GM03348 (cell line): ENCODE results near the gene SH2D5.
"Not testable (repeated sequence)": the region's sequence is repeated elsewhere in the genome, so short reads cannot be mapped to it uniquely, and the experiment has no call there.

Experiments
- DNase-seq: peaks from one replicate; pipeline ENCODE4 v3.0.0; 2012; ENCODE audit warnings: low spot score

SH2D5 gene

DNA sequence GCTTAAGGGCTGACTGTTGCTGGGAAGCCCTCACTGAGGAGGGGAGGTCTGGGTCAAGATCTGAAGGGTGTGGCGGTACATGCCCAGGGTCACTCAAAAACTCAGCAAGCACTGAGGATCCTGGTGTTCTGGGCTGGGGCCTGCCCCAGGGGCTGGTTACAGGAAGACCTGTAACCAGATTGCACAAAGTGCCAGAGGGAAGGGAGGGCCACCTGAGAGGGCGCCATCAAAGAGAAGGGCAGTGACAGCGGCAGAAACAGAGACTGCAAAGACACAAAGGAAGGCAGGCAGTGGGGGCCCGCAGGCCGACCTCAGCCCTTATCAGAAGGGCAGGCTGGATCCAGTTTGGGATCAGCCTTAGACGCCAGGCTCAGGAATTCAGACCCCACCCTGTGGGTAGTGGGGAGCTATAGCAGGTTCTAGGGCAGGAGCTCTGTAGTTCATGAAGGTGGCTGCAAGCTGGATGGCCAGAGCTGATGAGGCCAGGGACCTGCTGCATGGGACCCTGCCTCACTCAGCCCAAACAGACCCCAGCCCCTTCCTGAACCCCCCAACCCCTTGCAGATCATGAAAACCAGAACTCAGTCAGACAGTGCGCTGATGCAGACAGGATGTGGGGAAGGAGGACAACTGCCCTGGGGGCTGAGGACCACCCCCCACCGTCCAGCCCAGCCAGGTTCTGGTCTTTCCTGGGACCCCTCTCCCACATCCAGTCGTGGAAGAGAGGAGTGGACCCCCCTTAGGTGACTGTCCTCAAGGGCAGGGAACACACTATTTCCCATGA, 3.9 kb downstream of the SH2D5 start:
- no peak for DNase-seq

DNA sequence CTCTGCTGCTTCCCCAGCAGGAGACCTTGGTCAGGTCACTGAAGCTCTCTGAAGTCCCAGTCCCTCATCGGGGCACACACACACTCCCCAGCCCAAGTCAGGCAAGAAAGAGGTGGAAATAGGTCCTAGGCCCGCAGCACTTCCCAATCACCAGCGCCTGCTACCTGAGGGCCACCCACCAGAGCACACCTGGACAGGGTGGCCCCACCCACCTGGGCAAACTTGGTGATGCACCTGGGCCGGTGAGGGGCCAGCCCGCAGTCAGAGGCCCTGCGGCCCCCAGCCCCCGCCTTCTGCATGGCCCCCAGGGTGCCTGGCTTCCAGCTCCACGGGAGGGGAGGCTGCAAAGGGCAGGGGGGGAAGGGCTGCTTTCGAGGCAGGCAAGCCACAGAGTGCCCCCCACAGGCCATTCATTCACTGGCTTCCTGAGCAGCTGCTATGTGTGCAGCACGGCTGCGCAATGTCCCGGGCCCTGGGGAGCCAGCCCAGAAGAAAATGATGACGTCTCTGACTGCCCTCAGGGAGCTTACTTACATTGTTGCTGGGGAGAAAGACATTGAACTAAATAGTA, 4.7 kb downstream of the SH2D5 start:
- DNase-seq: no peak

DNA sequence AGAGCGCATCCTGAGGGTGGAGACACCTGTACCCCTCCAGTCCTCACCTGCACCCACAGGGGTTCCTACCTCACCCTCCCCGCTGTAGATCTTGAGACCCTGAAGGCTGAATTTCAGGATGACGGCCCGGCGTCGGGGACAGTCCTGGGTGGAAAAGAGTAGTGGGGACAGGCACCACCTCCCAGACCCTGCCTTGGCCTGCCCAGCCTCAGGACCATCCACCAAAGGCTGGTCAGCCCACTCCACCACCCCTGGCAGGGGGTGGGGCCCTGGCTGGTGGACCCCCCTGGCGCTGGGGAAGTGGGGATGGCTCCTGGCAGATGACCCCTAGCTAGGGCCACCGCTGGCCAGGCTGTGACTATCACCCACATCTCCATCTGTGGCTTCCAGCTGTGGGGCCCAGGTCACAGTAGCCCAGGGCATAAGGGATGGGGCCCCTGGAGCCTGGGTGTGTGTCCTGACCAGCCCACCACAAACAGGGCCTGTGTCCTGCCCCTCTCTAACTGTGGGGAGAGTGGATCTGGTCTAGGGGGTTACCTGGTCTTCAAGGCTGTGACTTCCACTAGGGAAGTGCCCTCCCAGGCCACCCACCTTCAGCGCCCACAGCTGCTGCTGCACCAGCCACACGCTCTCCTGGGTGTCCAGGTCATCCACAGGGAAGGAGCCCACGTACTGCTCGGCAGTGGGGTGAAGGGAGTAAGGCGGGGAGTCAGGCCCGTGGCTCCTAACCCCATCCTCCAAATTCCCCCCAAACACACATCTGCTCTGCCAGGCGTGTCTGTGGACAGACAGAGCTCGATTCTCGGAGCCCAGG, 5.4 kb downstream of the SH2D5 start:
- no peak for DNase-seq

DNA sequence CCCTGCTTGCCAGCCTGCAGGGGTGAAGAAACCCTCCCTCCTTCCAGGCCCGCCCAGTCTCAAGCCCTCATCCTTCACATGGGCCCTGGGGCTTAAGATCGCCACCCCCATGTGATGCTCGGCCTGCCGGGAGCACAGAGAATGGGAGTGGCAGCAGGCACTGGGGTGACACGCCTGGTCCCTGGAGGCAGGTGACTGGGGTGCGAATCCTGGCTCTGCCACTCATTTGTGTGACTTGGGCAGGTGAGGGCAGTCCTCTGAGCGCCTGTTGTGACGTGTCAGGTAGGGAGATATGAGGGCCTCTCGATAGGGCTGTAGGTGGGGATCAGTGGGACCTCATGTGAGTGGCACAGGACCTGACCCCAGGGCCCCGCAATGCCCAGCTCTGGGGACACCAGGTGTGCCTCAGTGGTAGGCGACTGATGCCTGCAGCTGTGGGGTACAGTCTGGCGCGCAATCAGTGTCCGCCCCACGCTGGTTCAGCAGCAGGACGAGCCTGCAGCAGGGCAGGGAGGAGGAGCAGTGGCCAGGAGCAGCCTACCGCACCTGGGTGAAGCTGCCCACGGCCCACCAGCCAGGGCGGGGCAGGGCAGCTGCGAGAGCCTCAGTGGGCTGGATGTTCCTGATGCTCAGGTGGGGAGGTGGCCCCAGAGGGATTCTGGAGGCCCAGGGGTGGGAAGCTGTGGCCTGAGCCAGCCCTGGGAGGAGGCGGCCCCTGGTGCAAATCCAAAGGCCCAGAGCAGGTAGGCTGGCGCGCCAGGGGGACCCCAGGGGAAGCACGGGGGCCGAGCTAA, 6.2 kb downstream of the SH2D5 start:
- DNase-seq: no peak

DNA sequence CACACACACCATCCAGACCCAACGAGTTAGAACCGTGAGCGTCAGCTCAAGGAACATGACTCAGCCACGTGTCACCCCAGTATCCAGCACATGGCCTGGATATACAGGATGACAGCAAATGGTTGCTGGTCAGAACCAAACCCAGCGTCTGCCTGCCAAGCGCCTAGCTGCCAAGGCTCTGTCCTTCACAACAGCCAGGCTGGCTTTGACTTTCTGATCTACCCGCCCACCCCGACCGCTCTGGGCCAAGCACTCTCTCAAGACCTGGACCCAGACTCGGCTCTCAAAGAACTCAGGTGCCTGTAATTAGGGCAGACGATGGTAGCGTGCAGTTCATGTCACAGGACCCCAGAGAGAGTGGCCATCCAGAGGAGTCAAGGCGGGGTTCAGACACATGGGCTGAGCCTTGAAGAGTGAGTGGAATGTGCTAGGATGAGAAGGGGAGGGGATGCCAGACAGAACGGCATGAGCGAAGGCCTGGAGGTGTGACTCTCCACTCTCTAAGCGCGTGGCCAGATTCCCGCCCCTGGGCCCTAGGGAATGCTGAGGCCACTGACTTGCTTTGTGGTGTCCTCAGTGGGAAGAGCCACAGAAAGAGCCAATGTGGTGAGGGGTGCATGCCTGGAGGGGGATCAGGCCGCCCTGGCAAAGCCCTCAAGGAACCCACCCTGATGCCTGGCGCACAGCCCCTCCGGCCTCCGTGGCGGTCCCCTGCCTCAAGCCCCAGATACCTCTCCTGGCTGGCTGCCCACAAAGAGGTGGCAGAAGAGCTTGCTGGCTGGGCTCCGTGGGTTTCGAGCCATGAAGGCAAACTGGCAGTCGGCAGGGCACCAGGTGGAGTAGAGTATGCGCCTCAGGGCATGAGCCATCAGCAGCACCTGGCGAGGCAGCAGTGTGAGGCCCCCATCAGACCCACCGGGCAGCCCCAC, 7.0 kb downstream of the SH2D5 start:
- DNase-seq: no peak

DNA sequence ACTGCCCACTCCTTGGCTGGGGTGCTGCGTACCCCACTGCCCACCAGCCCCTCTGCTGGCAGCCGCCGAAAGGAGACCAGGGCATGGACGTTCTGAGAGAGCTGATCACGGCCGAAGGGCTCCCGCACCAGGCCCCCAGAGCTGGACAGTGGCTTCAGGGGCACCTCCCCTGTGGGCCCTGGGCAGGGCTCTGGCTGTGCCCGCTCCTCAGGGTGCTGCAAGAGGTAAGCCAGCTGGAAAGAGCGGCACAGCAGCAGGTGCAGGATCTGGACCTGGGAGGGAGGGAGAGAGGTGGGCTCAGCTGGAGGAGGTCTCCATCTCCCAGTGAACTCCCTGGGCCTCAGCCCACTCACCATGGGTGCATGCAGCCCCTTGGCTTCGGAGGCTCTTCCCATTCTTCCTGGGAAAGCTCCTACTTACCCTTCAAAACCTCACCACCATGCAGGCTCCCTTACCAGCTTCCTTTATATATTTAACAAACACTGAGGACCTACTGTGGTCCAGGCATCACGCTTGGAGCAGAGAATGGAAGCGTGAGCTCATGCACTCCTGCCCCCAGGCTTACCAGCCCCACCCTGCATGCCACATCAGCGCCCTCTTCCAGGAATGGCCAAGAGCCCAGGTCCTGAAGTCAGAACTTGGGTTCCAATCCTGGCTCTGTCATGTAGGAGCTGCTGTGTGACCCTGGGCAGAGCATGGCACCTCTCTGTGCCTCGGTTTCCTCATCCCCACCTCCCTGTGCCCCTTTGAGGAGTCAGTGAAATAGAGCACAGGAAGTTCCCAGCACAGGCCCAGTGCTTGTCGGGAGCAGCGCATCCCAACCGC, 7.9 kb downstream of the SH2D5 start:
- DNase-seq: no peak

DNA sequence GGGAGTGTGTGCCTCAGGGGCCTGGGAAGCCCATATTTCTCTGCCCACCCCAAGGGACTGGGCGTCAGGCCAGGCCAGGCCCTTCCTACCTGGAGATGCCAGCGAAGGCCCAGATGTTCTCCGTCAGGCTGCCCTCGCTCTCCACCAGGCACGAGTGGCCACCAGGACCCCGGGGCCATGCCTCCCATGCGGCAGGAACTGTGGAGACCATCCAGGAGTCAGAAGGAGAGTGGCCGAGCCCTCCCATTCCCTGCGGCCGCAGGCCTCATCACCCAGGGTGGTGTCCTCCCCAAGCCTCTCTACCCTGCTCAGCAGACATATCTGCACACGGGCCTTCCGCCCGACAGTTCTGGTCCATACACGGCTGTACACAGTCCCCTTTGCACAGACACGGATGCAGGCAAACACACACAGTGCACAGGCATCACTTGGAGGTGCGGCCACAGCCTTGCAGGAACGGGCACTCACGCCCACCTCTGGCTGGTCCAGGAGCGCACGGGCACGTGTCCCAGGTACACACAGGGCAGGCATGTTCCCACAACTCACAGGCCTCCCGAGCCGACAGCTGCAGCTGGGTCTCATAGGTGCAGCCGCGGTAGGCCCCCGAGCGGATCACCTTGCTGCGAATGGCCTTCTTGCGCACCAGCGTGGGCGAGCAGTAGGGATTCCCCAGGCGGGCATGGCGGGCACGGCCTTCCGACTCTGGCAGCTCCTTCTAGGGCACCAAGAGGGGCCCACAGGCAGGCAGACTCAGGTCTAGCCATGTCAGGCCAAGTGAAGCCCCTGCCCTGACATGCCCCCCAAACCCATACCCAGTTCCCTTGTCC, 8.8 kb downstream of the SH2D5 start:
- no peak for DNase-seq

DNA sequence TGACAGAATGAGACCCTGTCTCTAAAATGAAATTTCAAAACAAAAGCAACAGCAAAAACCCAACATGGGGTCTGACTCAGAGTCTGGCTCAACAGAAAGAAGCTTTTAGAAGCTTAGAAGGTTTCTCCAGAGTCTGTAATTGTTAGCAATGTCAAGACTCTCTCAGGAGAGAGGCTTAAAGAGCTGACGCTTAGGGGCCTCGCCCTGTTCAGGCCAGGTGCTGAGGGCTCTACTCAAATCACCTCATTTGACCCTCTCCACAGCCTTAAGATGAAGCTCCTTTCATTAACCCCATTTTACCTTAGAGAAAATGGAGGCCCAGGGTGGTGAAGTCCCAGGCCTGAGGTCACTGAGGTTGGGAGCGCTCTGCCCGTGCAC, 9.4 kb downstream of the SH2D5 start:
- DNase-seq: no peak

DNA sequence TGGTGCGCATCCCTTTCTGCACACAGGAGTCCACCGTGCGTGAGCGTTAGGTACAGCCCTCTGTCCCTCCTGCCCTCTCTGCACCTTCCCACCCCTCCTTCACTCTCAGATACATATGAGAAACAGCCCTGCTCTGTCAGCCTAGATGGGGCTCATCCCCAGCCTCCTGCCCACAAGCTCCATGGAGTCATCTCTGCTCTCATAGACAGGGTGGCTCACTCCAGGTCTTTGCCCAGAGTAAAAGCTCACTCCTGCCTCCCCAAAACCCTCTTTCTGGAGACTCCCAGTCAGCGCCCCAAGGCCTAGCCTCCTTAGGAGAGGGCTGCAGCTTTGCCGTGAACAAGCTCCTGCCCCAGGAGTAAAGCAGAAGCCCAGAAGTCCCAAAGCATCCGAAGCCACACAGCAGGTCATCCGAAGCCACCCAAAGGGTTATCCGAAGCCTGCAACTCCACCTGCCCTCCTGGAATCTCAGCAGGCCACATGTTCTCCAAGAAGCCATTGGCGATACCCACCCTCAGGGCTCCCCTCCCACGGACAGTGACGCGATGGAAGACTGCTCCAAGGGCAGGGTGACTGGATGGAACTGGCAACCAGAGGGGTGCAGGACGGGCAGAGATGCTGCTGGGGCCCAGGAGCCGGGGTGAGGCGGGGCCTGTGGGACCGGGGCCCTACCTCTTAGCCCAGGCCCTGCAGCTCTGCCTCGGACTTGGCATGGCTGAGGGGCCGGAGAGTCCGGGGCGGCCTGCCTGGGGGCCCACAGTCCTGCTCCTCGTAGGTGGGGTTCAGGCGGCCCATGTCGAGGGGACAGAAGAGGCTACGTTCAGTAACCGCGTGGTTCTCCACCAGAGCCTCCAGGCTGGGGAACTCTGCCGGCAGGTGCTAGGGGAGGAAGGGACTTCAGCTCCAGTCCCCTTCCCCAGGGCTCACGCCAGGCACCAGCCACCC, 11.1 kb downstream of the SH2D5 start:
- no peak for DNase-seq

DNA sequence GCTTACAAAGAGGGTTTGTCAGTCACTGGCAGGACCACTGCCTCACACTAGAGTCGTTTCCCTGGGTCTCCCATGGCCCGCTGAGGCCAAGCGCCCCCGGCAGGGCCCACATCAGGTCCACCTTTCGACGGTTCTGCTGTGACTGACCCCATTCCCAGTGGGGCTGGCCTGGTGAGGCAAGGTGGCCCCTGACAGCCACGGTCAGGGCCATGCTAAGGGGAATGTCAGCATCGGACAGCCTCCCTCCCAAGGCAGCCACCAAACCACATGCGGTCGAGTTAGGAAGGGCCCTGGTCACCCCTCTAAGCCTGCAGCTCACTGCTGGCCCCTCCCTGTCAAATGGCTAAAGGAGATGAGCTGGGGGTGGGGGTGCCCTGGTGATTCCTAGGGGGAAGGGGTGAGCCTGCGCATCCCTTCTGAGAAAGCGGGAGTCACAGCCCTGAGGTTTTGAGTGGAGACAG, 11.8 kb downstream of the SH2D5 start:
- DNase-seq: no peak

DNA sequence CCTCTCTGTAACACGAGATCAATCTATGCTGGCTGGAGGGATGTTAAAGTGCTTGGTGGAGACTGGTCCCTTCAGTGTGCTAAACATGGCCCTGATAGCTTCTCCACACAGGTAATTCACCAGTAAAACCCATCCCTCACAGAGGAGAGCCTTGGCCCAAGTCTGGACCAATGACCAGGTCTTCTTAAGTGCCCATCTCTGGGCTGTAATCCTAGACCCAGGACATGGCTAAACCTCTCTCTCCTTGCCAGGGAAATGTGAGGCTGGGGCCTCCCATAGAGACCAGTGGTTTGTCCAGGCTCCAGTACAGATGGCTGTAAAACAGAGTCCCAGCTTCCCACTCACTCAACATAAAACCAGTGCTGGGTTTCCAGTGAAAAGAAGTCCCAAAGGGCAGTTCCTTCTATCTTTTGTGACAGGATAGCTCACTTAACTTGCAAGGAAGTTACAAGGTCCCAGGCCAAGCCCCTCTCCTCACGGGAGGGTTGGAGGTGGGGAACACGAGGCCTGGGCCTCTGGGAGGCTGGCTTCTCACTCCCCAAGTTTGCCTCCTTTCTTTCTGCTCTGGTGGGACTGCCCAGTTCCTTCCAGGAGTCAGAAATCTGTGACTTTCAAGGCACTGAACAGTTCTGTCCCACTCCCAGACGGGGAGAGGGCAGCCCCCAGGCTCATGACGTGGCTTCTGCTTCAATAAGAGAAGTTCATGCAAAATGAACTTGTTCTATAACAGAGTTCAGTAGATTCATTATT, 12.5 kb downstream of the SH2D5 start:
- no peak for DNase-seq

DNA sequence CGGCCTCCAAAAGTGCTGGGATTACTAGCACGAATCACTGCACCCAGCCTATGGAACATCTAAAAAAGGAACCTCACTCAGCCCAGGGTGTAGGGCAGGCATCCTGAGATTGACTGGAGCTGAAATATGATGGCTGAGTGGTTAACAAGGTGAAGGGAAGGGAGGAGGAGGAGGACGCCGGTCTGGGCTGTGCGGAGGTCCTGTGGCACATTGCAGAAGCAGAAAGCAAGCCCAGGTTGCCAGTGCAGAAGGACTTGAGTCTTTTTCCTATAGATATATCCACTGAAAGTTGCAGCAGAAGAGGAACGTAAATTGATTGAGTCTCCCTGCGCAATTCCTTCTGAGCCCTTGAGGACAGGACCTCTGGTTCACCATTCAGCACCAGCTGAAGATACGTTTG, 13.2 kb downstream of the SH2D5 start:
- DNase-seq: no peak

DNA sequence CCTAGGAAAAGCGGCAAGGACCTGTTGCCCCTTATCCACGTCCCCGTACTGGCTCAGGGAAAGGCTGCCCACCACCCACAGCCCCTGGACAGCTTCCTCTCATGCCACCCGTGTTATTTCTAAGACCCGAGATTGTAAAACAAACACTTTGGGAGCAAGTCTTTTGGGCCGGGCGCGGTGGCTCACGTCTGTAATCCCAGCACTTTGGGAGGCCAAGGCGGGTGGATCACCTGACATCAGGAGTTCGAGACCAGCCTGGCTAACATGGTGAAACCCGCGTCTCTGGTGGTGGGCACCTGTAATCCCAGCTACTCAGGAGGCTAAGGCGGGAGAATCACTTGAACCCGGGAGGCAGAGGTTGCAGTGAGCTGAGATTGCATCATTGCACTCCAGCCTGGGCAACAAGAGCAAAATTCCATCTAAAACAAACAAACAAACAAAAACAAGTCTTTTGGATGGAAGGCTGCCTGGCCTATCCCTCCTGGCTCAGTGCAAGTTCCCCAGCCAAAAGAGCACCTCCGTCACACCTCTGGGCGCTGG, 14.1 kb downstream of the SH2D5 start:
- DNase-seq: not testable (repeated sequence)

DNA sequence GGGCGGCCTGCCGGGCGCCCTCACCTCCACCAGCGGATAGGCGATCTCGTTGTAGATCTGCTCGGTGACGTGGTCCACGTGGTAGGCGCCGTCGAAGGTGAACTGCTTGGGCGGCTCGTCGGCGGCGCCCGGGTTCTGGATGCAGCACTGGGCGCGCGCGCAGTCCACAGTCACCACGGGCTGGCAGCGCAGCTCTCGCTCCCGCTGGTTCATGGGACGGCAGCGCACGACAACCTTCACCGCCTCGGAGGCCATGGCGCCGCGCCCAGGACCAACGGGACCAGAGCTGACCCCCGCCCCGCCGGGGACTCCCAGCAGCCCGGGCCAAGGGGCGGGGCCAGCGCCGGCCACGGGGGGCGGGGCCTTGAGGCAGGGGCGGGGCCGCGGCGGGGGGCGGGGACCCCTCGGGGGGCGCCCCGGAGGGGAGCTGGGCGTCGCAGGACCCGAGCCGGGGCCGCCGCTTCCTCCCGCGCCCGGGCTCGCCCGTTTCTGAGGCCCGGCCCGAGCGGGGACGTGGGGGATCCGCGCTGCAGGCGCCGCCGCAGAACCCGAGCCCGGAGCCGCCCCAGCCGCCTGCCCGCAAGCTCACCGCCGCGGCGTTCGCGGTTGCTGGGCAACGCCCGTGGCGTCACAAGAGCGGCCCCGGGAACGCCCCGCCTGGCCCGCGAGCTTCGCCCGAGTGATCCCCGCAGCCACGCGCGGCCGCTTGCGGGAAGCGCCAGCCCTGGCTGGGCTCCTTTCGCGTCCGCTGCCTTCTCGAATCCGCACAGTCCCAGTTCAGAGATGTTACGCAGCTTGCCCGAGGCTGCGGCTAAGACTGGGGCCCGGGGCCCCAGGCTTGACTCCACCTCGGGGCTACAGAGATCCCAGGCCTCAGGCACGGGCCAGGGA, 14.8 kb downstream of the SH2D5 start, which contains the start of gene KIF17:
Gene KIF17 (minus strand): TSS at position 556 of the 891 bp plus-strand sequence. CDS start 301 bp downstream, at position 255.
- DNase-seq: peak; percentile 91

DNA sequence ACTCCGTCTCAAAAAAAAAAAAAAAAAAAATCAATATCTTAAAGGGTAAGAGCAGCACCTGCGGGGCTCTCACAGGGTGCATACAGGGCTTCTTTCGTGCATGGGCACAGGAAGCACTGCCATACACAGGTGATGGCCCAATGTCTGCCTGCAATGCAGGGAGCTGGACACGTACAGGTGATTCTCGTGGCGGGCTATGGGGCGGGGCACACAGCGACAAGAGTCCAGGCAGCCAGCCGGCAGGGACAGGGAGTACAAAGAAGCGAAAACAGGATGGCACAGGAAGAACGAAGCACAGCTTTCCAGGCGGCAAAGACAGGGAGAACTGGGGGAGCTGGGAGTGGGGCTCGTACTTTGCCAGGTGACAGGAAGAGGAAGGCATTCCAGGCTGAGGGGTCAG, 16.3 kb downstream of the SH2D5 start:
- DNase-seq: no peak

DNA sequence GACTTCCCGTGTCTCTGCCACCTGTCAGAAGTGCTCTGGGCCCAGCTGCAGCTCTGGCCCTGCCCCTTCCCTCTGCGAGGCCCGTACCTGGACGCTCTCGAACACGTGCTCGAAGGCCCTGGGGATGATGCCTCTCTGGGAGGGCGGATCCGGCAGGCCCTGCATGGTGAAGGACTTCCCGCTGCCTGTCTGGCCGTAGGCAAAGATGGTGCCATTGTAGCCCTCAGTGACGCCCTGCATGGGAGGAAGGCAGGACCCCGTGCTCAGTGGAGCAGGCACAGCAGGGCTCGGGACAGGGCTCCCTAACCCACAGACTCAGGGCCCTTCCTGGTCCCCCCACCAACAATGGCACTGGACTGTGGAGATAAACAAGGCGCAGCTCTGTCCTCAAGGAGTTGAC, 17.1 kb downstream of the SH2D5 start:
- no peak for DNase-seq
